Fibroblast of the aortic adventitia (primary cell): ENCODE results near the gene SCAMP4. TPM values are rescaled to one million over a fixed set of nuclear protein-coding genes. Genes with fewer than 3 reads are reported as not detected.

Experiments
- DNase-seq: peaks from one replicate; pipeline ENCODE4 v3.0.0-alpha.2; 2010; ENCODE audit warnings: low read depth
- H3K4me3 ChIP-seq: 2 replicates; pipeline ENCODE4 v1.5.1; 2011; ENCODE audit warnings: low read depth, mild to moderate bottlenecking, control low read depth, low read length, moderate library complexity
- CTCF ChIP-seq: IDR thresholded peaks from 2 replicates; pipeline ENCODE4 v1.5.1; 2011; ENCODE audit warnings: mild to moderate bottlenecking, low read length, control low read depth, inconsistent platforms; ENCODE audit not compliant: insufficient read depth
- total RNA-seq: library from RNA; depleted of rRNA; stranded (reverse); fragments of >200 nt; gene quantifications from 2 replicates; pipeline ENCODE4 v1.2.3, GENCODE V29; 2012; ENCODE audit warnings: low replicate concordance

SCAMP4 gene
- total RNA-seq, 1 donor, result 59.3 TPM

GRCh38 chr19:1956868-1957492 lies 51.8 kb downstream of the SCAMP4 start:
- DNase-seq, result no peak
- H3K4me3 ChIP-seq, result no peak overlapping the region
- no peak for TF ChIP-seq CTCF

- no peak for DNase-seq
- H3K4me3 ChIP-seq, result no peak overlapping the region
- TF ChIP-seq CTCF, result no peak
These were observed 52.5 kb downstream of the SCAMP4 start for GRCh38 chr19:1957562-1958248.

- no peak for TF ChIP-seq CTCF
- DNase-seq, result no peak
- H3K4me3 ChIP-seq, result no peak overlapping the region
These were observed 54.9 kb downstream of the SCAMP4 start for GRCh38 chr19:1959928-1960589.

- no peak overlapping the region for H3K4me3 ChIP-seq
- no peak for DNase-seq
- no peak for TF ChIP-seq CTCF
These were observed 56.0 kb downstream of the SCAMP4 start for GRCh38 chr19:1961000-1961883.

GRCh38 chr19:1962674-1963073 lies 57.5 kb downstream of the SCAMP4 start:
- no peak for TF ChIP-seq CTCF
- H3K4me3 ChIP-seq, result no peak overlapping the region

GRCh38 chr19:1967087-1967608 lies 61.9 kb downstream of the SCAMP4 start:
- H3K4me3 ChIP-seq, result no peak overlapping the region
- DNase-seq, result no peak
- no peak for TF ChIP-seq CTCF

More at GRCh38 chr19:1962674-1963073, 57.5 kb downstream of the SCAMP4 start:
- DNase-seq, result no peak
